ENCODE measurements around the gene C20orf144.

C20orf144 gene

DNA sequence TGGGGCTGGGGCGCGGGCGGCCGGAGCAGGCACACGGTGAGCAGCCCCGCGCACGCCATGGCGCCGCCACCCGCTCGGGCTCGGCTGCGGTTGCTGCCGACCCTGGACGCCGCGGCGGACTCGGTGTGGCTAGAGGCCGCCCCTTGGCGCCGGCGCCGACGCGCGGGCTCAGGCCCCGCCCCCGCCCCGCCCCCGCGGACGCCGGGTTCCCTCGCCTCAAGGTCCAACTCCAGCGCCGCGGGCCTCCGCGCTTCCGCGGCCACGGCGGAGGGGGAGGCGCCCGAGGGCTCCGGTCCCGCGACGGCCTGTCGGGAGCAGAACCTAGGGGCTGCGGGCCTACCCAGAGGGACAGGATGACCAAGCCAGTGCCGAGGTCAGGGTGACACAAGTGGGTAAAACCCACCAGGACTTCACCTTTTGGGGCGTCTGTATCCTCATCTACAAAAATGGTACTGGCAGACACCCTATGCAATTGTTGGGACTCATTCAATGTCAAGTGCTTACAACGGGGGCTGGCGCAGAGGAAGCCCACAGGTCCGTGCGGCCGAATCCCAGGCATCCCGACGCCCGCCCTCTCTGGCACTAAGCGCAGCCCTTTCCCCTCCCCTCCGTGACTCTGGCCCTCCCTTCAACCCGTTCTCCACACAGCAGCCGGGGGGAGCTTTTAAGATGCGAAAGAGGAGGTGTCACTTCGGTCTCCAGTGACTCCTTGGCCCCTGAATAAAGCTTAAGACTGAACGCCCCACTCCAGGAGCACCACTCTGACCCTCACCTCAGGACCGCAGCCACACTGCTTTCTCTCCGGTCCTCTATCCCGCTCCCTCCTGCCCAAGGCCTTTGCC lies 12.4 kb downstream of the C20orf144 start, which contains the start of gene NECAB3:
Gene NECAB3 (minus strand): TSS at position 135 of the 842 bp plus-strand sequence. CDS start 76 bp downstream, at position 59.
- POLR2A ChIA-PET: interaction anchor here (1.0 kb wide), 1 partner anchor 10 kb away, joined by 6 read pairs; no protein-coding TSS in a partner anchor

DNA sequence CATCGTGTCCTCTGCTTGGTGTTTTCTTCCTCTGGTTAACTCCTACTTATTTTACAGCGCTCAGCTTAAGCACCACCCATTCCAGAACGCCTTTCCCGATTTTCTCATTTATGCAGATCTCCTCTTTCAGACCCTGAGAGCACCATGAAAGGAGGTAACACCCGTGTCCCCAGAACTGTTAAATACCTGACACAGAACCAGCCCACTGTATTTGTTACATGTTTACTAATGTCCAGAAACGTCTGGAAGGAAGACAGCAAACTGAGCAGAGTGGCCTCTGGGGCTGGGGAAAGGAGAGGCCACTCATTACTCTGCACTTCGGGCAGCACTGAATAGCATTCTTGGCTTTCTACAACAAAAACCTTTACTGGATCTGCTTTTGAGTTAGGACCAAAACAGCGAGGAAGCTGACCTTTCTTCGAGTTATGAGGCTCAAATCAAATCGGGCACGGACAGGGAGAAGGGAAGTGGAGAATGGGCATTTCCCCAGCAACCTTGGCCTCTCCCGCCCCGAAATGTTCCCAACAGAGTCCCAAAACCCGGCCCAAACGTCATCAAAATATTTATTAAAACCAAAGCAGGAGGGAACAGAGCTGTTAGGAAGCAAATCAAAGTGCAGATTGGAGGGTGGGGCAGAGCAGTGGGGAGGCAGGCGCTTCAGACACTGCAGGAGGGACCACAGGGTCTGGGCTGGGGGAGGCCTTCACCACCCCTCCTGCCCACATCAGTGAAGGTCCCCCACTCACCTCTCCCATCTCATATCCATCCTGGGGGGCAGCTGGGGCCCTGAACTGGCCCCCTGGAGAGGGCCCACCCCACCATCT lies 13.2 kb downstream of the C20orf144 start:
- CTCF ChIA-PET: interaction anchor here (1.2 to 1.3 kb wide), 2 partner anchors 9 to 10 kb away, joined by 3 read pairs; partner anchors contain the start of gene ACTL10
- no peak for DNase-seq (ENCODE audit: extremely low spot score)
- POLR2A ChIA-PET: interaction anchor here (0.9 kb wide), 1 partner anchor 12 kb away, joined by 3 read pairs; no protein-coding TSS in a partner anchor
- TF ChIP-seq, protein P1, sequence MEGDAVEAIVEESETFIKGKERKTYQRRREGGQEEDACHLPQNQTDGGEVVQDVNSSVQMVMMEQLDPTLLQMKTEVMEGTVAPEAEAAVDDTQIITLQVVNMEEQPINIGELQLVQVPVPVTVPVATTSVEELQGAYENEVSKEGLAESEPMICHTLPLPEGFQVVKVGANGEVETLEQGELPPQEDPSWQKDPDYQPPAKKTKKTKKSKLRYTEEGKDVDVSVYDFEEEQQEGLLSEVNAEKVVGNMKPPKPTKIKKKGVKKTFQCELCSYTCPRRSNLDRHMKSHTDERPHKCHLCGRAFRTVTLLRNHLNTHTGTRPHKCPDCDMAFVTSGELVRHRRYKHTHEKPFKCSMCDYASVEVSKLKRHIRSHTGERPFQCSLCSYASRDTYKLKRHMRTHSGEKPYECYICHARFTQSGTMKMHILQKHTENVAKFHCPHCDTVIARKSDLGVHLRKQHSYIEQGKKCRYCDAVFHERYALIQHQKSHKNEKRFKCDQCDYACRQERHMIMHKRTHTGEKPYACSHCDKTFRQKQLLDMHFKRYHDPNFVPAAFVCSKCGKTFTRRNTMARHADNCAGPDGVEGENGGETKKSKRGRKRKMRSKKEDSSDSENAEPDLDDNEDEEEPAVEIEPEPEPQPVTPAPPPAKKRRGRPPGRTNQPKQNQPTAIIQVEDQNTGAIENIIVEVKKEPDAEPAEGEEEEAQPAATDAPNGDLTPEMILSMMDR (IDR thresholded peaks at IDR 0.05; ENCODE audit: control extremely low read depth, extremely low read depth, low read depth, missing control alignments): no peak

More for the DNA sequence above, 12.4 kb downstream of the C20orf144 start, which contains the start of gene NECAB3:
- TF ChIP-seq, protein P1 (IDR thresholded peaks at IDR 0.05; ENCODE audit: control extremely low read depth, extremely low read depth, low read depth, missing control alignments): no peak
- CTCF ChIA-PET: interaction anchor here (1.3 kb wide), 1 partner anchor 11 kb away, joined by 3 read pairs; no protein-coding TSS in a partner anchor
- peak; percentile 88 for DNase-seq (ENCODE audit: extremely low spot score)

DNA sequence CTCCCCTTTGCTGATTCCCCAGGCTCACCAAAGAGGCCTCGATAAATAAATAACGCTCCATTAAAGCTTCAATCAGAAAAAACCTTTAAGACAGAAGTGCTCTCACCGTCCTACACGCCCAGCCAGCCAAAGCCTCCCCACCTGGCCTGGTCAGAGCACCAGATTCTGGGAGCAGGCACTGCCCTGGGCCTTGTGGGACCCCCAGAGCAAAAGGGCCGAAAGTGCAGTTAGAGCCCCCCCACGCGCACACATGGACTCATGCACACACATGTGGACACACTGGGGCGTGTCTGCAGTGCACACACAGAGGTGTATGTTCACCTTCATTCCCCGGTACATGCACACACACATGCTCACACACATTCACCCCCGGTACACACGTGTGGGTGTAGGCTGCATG lies 14.0 kb downstream of the C20orf144 start:
- CTCF ChIA-PET: interaction anchor here (1.2 kb wide), 1 partner anchor 9 kb away, joined by 3 read pairs; the partner anchor contains the start of gene ACTL10
- POLR2A ChIA-PET: interaction anchor here (0.9 kb wide), 1 partner anchor 13 kb away, joined by 3 read pairs; no protein-coding TSS in a partner anchor
- TF ChIP-seq, protein P1 (IDR thresholded peaks at IDR 0.05; ENCODE audit: control extremely low read depth, extremely low read depth, low read depth, missing control alignments): no peak
- no peak for DNase-seq (ENCODE audit: extremely low spot score)

DNA sequence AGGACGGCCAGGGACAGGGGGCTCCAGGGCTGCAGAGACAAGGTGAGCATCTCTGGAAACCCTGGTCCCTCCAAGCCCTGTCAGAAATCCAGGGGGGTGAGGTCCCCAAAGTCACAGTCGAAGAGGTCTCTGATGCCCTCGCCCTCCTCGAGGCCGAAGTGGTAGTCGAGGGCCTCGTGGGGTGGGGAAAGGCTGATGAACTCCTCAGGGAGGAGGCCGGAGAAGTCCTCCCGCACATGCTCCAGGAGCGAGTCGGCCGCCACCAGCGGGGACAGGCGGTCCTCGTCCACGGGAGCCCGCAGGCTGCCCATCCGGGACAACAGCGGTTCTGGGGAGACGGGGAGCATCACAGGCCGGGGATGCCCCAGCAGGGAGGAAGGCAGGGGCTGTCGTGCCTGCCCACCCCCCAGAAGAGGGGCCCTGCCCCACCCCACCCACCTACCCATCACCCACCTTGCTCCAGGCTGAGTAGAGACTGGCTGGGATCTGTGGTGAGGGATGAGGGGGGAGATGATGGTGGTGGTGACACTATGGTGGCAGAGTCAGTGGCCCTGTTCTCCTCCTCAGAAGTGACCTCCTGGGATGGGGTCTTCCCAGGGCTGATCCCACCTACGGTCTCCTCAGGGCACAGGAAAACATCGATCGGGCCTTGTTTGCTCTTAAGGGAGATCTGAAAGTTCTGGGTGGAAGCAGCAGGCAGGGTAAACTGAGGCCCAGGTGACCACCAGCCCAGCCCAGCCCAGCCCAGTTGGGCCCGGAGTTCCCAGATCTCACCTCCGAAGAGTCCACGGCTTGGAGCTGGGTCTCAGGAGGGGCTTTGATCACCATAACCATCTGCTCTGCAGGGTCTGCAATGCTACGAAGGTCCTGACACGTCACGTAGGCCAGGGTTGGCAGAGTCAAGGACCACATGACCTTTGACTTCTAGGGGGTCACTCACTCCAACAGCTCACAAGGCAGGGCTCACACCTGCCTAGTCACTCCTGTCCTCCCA lies 14.8 kb downstream of the C20orf144 start:
- CTCF ChIA-PET: interaction anchor here (1.7 kb wide), 1 partner anchor 8 kb away, joined by 8 read pairs; no protein-coding TSS in a partner anchor

DNA sequence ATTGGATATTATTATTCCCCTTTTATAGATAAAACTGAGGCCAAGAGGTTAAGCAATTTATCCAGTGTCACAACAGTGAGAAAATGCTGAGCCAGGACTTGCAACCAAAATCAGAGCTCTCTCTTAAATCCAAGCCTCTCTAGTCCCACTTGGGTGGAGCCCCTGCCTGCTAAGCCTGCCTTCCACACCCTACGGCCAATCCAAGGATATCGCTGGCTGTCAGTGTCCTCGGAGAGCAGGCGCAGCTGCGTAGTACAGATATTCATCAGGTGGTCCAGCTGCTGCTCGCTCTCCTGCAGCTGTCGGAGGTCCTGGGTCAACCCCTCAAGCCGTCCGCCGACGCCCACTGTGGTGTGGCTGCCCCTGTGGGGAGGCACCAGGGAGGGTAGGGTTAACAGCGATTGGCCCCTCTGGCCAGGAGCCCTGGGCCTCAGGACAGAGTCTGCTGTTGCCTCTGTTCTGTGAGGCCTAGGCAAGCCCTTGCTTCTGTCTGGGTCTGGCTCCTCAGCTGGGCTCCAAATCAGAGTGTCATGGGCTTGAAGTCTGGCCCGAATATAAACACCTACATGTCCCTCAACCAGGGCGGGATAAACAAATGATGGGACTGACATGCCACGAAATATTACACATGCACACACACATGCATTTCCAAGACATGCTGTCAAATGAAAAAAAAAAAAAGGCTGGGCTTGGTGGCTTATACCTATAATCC lies 16.0 kb downstream of the C20orf144 start:
- no peak for DNase-seq (ENCODE audit: extremely low spot score)
- CTCF ChIA-PET: interaction anchor here (1.7 to 5.2 kb wide), 2 partner anchors 10 to 11 kb away, joined by 8 to 61 read pairs; partner anchors contain the start of gene ACTL10
- POLR2A ChIA-PET: no interaction called here
- TF ChIP-seq, protein P1 (IDR thresholded peaks at IDR 0.05; ENCODE audit: control extremely low read depth, extremely low read depth, low read depth, missing control alignments): no peak

More for the DNA sequence above, 14.8 kb downstream of the C20orf144 start:
- TF ChIP-seq, protein P1 (IDR thresholded peaks at IDR 0.05; ENCODE audit: control extremely low read depth, extremely low read depth, low read depth, missing control alignments): no peak
- DNase-seq (ENCODE audit: extremely low spot score): no peak
- POLR2A ChIA-PET: interaction anchor here (0.6 kb wide), 1 partner anchor 1496 kb away, joined by 3 read pairs; no protein-coding TSS in a partner anchor

All from GM10248 (cell line).